Stimulated activated CD4-positive, alpha-beta T cell treated with anti-CD3 and anti-CD28 coated beads, Interleukin-4, amount 100 ng/mL, for 4 hours (primary cell): ENCODE data around the gene ELN.
A peak's percentile ranks its signal among the peaks of the same experiment; 100 is the strongest.
"Not testable (repeated sequence)": the region's sequence is repeated elsewhere in the genome, so short reads cannot be mapped to it uniquely, and the experiment has no call there.

Experiments
- DNase-seq, 2 experiments: peaks; one replicate each; pipeline ENCODE4 v3.0.0-alpha.2; 2020

Gene ELN

DNA sequence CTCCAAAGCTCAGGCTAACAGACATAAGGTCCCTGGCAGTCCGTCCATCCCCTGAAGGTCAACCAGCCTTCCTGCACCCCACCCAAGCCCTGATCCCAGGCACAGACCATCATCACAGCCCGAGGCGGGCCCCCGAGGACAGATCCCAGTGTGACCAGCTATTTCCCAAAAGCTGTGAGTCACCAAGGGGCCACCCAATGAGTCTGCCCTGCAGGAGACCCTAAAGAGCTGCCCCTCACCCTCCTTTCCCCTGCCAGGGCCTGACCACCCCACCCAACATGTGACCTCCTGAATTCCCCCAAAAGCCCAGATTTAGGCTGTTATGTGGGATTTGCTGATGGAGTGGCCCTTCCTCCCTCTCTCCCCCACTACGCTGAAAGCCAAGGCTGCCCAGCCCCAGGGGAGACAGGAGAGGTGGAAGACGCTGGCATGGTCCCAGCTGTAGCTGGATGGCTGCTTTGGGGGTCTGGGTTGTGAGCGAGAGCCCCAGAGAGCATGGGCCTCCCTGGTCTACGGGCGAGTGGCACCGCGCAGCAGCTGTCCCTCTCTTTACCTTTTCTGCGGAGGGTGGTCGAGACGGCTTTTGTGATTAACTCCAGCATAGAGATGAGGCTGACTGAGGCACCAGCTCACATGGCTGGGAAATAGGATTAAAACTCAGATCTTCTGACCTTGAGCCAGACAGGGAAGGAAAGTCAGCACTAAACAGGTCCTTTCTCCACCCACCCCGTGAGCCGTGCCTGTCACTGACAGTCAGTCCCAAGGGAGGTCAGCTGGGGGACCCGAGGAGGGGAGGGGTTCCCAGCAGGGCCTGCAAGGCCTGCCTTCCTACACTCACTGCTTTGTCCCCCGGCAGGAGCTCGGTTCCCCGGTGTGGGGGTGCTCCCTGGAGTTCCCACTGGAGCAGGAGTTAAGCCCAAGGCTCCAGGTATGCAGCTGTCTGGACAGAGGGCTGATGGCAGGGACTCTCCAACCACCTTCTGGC is 16.7 kb downstream of the ELN start:
- no peak for DNase-seq

DNA sequence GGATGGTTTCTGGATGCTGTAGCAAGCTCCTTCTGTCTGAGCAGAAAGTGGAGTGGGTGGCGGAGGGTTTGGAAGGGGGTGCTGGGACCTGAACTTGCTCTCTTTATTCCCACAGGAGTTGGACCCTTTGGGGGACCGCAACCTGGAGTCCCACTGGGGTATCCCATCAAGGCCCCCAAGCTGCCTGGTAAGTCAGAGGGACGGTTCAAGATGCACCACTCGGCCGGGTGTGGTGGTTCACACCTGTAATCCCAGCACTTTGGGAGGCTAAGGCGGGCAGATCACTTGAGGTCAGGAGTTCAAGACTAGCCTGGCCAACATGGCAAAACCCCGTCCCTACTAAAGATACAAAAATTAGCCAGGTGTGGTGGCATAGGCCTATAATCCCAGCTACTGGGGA is 18.6 kb downstream of the ELN start:
- not testable (repeated sequence) for DNase-seq

DNA sequence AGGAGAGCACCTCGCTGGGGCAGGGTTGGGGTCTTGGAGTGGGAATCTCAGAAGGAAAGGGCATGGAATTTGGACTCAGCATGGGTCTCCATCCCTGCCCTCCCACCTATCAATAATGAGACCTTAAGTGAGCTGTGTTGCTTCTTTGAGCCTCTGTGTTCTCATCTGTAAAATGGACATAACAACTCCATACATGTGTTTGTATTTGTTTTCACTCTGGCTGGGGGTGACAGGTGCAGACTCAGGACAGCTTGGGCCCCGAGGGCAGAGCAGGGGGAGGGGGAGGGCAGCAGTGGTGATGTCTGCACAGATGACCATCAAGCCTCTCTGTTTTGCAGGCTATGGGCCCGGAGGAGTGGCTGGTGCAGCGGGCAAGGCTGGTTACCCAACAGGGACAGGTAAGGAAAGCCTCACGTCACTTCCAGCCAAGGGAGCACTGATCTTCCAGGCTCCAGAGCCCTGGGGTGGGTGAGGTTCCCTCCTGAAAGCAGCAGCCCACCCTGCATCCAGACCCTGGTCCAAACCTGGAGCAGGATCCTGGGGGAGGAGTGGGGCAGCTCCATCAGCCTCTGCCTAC is 19.9 kb downstream of the ELN start:
- DNase-seq, result no peak

DNA sequence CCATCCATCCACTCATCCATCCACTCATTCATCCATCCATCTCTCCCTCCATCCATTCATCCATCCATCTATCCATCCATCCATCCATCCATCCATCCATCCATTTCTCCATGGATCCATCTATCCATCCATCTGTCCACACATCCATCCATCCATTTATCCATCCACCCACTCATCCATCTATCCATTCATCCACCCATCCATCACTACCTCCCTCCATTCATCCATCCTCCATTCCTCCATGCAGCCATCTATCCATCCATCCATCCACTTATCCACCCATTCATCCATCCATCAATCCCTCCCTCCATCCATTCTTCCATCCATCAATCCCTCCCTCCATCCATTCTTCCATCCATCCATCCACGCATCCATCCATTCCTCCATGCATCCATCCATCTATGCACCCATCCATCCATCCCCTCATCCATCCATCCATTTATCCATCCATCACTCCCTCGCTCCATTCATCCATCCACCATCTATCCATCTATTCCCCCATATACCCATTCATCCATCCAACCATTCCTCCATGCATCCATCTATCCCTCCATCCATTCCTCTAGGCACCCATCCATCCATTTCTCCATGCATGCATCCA is 21.1 kb downstream of the ELN start:
- no peak for DNase-seq

DNA sequence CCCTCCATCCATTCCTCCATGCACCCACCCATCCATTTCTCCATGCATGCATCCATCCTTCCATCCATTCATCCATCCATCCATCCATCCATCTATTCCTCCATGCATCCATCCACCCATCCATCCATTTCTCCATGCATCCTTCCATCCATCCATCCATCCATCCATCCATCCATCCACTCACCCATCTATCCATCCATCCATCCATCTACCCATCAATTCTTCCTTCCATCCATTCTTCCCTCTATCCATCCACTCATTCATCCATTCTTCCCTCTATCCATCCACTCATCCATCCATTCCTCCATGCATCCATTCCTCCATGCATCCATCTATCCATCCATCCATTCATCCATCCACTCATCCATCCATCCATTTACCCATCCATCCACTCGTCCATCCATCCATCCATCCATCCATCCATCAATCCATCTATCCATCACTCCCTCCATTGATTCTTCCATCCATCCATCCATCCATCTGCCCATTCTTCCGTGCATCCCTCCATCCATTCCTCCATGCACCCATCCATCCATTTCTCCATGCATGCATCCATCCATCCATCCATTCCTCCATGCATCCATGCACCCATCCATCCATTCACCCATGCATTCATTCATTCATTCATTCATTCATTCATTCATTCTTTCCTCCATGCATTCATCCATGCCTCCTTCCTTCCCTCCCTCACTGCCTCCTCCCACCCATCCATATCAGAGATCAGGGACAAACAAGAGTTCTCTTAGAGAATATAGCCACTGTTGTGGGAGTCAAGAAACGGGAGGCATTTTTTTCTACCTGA is 22.2 kb downstream of the ELN start:
- DNase-seq, result no peak

DNA sequence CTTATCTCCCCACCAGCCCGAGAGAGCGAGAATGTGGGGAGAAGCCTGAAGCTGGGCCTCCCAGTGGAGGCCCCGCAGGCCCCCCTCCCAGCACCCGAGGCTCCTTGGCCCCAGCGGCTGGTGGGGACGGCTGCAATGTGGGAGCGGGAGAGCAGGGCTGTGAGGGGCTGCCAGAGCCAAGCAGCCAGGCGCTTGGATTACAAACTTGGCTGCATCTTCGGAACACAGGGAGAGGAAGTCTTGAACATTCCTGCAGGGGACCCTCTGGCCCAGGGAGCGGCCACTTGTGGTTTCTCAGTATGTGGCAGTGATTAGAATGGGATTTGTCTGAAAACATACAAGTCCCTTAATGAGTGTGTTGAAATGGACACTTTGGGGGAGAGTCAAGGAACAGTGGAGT is 23.2 kb downstream of the ELN start:
- no peak for DNase-seq

DNA sequence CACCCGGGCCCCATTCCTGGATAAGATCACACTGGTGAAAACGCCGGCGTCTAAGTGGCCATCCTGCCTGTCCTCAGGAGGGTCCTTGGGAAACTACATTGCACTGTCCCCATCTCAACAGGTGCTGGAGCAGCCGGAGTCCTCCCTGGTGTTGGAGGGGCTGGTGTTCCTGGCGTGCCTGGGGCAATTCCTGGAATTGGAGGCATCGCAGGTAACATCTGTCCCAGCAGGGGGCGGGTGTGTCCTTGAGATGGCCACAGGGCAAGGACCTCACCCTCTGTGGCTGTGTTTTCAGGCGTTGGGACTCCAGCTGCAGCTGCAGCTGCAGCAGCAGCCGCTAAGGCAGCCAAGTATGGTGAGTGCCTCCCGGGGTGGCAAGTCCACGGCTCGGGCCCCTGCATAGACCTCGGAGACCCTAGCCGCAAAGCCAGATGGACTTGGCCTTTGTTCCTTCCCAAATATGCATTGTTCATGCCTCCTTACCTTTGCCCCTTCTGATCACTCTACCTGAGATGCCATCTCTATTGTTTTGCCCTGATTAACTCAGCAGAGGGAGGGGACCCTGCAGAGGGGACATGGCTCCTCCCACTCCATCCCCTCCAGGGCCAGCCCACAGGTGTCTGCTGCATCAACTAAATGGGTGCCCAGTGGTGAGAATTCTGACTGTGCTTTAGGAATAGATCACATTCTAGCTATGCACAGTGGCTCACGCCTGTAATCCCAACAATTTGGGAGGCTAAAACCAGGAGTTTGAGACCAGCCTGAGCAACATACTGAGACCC is 23.8 kb downstream of the ELN start:
- DNase-seq, result no peak

DNA sequence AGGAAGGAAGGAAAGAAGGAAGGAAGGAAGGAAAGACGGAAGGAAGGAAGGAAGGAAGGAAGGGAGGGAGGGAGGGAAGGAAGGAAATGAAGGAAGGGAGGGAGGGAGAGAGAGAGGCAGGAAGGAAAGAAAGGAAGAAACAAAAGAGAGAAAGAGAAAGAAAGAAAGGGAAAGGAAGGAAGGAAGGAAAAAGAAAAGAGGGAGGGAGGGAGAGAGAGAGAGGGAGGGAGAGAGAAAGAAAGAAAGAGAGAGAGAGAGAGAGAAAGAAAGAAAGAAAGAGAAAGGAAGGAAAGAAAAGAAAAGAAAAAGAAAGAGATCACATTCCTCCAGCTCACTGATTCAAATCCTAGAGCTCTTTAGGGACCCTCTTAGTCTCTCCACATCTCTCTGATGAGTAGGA is 24.7 kb downstream of the ELN start:
- DNase-seq, result no peak

DNA sequence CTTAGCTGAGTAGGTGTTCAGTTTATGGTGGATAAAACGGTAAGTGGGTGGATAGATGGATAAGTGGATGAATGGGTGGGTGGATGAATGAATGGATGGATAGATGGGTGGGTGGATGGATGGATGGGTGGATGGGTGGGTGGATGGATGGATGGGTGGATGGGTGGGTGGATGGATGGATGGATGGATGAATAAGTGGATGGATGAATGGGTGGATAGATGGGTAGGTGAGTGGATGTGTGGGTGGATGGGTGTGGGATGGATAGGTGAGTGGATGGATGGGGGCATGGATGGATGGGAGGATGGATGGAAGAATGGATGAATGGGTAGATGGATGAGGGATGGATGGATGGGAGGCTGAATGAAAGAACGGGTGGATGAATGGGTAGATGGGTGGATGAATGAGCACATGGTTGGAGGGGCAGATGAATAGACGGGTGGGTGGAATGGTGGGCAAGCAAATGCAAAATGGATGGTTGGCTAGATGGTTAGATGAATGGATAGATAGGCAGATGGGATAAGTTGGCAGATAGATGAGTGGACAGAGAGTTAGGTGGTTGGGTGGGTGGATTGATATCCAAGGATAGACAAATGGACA is 25.7 kb downstream of the ELN start:
- no peak for DNase-seq

DNA sequence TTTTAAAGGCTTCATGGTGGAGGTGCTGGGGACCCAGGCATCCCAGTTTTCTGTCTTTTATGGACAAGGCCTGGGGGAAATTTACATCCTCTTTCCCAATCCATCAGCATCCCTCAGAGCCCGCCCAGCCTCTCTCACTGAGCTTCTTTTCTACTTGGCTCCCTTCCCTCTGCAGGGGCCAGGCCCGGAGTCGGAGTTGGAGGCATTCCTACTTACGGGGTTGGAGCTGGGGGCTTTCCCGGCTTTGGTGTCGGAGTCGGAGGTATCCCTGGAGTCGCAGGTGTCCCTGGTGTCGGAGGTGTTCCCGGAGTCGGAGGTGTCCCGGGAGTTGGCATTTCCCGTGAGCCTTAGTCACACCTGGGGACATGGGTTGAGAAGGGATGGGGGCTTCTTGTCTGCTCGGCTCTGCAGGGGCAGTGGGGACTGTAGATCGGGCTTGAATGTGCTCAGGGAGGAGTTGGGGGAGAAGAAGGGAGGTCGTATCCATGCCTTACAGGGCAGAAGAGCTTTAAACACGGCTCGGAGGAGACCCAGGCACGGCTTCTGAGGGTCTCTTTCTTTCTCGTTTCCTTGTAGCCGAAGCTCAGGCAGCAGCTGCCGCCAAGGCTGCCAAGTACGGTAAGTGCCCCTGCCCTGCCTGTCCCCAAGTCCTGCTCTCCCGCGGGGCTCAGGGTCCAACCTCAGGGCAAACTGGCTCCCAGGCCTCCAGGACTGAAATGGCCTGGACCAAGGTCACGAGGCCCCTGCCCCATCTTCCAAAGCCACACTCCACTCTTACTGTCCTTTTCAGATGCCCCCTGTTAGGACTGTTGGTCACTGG is 28.3 kb downstream of the ELN start:
- no peak for DNase-seq

DNA sequence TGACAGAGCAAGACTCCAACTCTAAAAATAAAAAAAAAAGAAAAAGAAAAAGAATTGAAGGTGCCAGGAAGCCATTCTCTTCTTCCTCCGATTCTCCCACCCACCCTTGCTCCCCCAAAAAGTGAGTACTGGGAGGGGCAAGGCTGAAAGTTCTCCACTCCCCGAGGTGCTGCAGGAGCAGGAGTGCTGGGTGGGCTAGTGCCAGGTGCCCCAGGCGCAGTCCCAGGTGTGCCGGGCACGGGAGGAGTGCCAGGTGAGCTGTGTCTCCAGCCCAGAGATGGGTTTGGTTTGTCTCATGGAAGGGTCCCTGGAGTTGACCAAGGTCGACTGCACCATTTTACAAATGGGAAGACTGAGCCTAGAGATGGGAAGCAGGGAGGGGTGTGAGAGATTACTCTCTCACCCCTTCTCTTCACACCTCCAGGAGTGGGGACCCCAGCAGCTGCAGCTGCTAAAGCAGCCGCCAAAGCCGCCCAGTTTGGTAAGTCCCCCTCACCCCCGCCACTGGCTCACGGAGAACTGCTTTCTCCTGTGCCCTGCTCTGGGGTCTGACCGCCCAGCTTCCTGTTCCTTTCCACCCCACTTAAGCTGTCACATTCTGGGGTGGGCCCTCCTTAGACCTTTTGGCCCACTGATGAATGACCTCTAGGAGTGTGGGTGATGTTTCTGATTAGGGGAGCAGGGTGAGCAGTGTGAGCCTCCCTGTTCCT is 29.4 kb downstream of the ELN start:
- DNase-seq, result no peak

DNA sequence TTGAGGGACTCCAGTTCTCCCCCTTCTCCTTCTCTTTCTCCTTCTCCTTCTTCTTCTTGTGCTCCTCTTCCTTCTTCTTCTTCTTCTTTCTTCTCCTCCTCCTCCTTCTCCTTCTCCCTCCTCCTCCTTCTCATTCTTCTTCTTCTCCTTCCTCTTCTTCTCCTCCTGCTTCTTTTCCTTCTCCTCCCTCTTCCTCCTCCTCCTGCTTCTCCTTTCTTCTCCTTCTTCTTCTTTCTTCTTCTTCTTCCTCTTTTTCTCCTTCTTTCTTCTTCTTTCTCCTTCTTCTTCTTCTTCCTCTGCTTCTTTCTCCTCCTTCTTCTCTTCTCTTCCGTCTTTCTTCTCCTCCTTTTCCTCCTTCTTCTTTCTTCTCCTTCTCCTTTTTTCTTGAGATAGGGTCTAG is 30.0 kb downstream of the ELN start:
- no peak for DNase-seq

DNA sequence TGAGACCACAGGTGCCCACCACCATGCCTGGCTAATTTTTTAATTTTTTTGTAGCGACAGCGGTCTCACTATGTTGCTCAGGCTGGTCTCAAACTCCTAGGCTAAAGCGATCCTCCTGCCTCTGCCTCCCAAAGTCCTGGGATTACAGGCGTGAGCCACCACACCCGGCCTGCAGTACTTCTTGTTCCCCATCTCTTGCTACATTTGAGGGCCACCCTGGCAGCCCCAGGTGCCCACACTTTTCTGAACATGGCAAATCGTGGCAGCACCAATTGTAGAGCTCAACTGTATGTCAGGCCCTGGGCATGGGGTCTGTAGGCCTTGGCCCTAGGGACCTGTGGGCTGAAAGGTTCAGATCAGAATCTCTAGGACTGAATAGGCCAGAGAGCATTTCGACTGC is 30.5 kb downstream of the ELN start:
- no peak for DNase-seq

DNA sequence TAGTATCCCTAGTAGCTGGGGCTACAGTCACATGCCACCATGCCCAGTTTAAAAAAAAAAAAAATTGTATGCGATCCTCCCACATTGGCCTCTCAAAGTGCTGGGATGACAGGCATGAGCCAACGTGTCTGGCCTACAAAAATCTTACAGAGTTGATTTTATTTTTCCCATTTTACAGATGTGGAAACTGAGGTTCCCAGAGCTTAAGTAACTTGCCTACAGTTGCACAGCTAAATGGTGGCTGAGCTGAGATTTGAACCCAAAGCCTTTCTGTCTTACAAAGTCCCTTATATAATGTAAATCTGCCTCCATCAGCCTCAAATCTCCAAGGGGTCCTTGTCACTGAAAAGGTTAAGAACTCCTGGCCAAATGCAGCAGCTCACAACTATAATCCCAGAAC is 31.1 kb downstream of the ELN start:
- DNase-seq, result no peak

DNA sequence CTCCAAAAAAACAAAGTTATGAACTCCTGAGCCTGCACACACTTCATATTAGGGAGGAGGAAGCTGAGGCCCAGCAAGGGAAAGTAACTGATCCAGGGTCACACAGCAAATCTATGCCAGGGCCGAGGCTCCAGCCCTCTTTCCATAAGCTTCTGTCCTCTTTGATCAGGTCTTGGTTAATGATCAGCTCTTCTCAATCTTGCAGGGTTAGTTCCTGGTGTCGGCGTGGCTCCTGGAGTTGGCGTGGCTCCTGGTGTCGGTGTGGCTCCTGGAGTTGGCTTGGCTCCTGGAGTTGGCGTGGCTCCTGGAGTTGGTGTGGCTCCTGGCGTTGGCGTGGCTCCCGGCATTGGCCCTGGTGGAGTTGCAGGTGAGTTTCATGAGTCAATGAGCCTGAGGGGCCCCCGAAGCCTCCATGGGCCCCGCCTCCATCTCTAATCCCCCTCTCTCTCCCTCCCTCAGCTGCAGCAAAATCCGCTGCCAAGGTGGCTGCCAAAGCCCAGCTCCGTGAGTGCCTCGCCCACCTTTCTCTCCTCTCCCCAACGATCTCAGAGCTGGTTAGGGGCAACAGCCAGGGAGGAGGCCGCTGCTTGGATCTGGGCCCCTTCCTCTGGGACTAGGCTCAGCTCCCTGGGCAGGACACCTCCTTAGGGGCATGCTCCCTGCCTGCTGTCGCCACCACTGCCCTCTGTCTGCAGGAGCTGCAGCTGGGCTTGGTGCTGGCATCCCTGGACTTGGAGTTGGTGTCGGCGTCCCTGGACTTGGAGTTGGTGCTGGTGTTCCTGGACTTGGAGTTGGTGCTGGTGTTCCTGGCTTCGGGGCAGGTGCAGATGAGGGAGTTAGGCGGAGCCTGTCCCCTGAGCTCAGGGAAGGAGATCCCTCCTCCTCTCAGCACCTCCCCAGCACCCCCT is 32.0 kb downstream of the ELN start:
- DNase-seq, result no peak

DNA sequence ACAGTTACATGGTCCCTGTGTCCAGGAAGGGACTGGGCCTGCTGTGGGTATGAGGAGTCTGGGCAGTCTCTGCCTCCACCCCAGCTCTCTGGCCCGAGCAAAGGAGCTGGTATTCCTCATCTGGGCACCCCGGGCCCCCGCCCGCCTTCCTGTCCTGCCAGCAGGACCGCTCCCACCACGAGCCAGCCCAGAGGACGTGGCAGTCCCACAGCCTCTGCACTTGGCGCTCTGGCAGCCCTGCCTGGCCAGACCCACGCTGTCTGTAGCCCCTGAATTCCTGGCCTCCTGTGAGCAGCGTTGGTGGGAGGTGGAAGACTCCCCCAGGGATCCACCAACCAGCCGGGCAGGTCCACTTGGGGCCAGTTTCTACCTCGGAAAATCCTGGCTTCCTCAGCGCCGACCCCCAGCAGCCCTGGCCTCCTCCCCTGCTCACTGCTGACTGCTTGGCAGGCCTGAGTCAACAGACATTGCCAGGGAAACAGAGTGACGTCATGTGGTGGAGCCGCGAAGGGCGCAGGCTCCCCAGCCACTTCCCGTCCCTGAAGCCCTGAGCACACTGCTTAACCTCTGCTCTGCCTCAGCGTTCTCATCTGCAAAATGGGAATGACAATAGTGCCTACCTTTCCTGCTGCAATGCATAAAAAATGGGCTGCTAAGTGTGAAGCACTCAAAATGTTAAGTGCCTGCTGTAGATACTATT is 34.0 kb downstream of the ELN start:
- DNase-seq, result peak; percentile 19 to 52

DNA sequence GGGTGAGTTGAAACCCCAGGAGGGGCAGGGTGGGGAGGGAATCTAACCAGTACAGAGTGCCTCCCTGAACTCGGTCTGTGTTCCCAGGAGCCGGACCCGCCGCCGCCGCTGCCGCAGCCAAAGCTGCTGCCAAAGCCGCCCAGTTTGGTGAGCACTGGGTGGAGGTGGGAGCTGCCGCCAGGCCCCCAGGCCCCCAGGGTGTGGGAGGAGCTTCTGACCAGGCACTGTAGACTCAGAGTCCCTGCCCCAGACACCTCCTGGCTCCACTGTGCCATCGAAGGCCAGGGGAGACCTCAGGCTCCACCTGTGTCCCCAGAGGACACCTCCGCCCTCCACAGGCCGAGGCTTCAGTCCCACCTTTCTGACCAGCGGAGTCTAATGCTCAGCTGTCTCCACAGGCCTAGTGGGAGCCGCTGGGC is 35.3 kb downstream of the ELN start:
- DNase-seq, result no peak

DNA sequence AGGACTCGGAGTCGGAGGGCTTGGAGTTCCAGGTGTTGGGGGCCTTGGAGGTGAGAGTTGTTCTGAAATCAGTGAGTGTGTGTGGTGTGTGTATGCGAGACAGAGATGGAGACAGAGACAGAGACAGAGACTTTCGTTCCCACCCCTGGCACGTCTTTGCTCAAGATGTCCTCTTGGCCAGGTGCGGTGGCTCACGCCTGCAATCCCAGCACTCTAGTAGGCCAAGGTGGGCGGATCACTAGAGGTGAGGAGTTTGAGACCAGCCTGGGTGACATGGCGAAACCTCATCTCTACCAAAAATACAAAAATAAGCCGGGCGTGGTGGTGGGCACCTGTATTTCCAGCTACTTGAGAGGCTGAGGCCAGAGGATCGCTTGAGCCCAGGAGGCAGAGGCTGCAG is 35.7 kb downstream of the ELN start:
- no peak for DNase-seq

DNA sequence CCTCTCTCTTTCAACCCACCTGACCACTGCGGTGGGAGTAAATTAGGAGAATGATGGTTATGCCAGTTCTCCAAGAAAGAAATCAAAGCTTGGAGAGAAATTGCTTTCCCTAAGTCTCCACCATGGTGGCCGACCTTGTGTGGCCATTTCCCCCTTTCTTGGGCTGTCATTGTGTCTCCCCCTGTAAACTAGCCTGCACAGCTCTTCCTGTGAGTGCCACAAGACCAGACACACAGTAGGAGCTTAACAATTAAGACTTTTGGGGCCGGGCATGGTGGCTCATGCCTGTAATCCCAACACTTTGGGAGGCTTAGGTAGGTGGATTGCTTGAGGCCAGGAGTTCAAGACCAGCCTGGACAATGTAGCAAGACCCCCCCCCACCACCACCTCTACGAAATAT is 36.7 kb downstream of the ELN start:
- no peak for DNase-seq
